ENCODE measurements around the gene HMGCL.

GRCh38 chr1:23816906-23817305 is 8.3 kb downstream of the HMGCL start:
- TF ChIP-seq CTCF (optimal IDR thresholded peaks at IDR 0.05 in 1 of 3, IDR thresholded peaks at IDR 0.05 in 1 of 3, conservative IDR thresholded peaks at IDR 0.05 in 1 of 3; ENCODE audit: extremely low read depth in 1 of 3, insufficient read depth in 2 of 3, low read length in 3 of 3): no peak
- TF ChIP-seq EZH2 (IDR thresholded peaks at IDR 0.05; ENCODE audit: low read length): no peak

Data from keratinocyte (primary cell).